H9 (cell line): ENCODE data around the gene CDH23. TPM values are rescaled to one million over a fixed set of nuclear protein-coding genes. Genes with fewer than 3 reads are reported as not detected.
A peak's percentile ranks its signal among the peaks of the same experiment; 100 is the strongest.

Experiments used
- DNase-seq: peaks from one replicate; pipeline ENCODE4 v3.0.0-alpha.2; 2017
- H2AFZ ChIP-seq: one replicate; pipeline ENCODE4 v1.6.1; 2013; ENCODE audit warnings: mild to moderate bottlenecking, low read length, control low read depth, moderate library complexity
- H2AK5ac ChIP-seq: 2 replicates; pipeline ENCODE4 v1.6.1; 2013; ENCODE audit warnings: low read length, control low read depth, mixed read lengths; ENCODE audit not compliant: insufficient read length
- H2BK120ac ChIP-seq: one replicate; pipeline ENCODE4 v1.6.1; 2013; ENCODE audit warnings: low read depth, mild to moderate bottlenecking, low read length, control low read depth, inconsistent platforms; ENCODE audit not compliant: poor library complexity, severe bottlenecking
- H2BK12ac ChIP-seq: 2 replicates; pipeline ENCODE4 v1.6.1; 2013; ENCODE audit warnings: low read length, control low read depth, mixed read lengths, low read depth; ENCODE audit not compliant: insufficient read length
- H2BK15ac ChIP-seq: 2 replicates; pipeline ENCODE4 v1.6.1; 2013; ENCODE audit warnings: low read depth, low read length, control low read depth
- H2BK20ac ChIP-seq: one replicate; pipeline ENCODE4 v1.6.1; 2013; ENCODE audit warnings: low read depth, mild to moderate bottlenecking, low read length, control low read depth, inconsistent platforms; ENCODE audit not compliant: poor library complexity, severe bottlenecking
- H2BK5ac ChIP-seq: 2 replicates; pipeline ENCODE4 v1.6.1; 2013; ENCODE audit warnings: low read length, control low read depth, mixed read lengths; ENCODE audit not compliant: insufficient read length
- H3K14ac ChIP-seq: 2 replicates; pipeline ENCODE4 v1.6.1; 2013; ENCODE audit warnings: low read length, control low read depth; ENCODE audit not compliant: insufficient read depth
- H3K18ac ChIP-seq: 2 replicates; pipeline ENCODE4 v1.6.1; 2013; ENCODE audit warnings: low read depth, mild to moderate bottlenecking, mixed read lengths, low read length, control low read depth; ENCODE audit not compliant: insufficient read length
- H3K23ac ChIP-seq: 2 replicates; pipeline ENCODE4 v1.6.1; 2013; ENCODE audit warnings: low read length, control low read depth, mixed read lengths, low read depth; ENCODE audit not compliant: insufficient read length
- H3K23me2 ChIP-seq: 2 replicates; pipeline ENCODE4 v1.6.1; 2013; ENCODE audit warnings: low read depth, mild to moderate bottlenecking, mixed read lengths, low read length, control low read depth; ENCODE audit not compliant: insufficient read length, poor library complexity, severe bottlenecking
- H3K27ac ChIP-seq: 2 replicates; pipeline ENCODE4 v1.5.1; 2013; ENCODE audit warnings: low read length, control low read depth, mixed read lengths, low read depth; ENCODE audit not compliant: insufficient read length
- H3K27me3 ChIP-seq: 2 replicates; pipeline ENCODE4 v1.6.1; 2013; ENCODE audit warnings: low read length, control low read depth, inconsistent platforms; ENCODE audit not compliant: insufficient read depth
- H3K4ac ChIP-seq: 2 replicates; pipeline ENCODE4 v1.6.1; 2013; ENCODE audit warnings: low read depth, mild to moderate bottlenecking, control low read depth, inconsistent platforms, low read length, moderate library complexity
- H3K4me1 ChIP-seq: 2 replicates; pipeline ENCODE4 v1.6.1; 2013; ENCODE audit warnings: low read length, control low read depth, inconsistent platforms; ENCODE audit not compliant: insufficient read depth
- H3K4me2 ChIP-seq: 2 replicates; pipeline ENCODE4 v1.6.1; 2013; ENCODE audit warnings: low read length, control low read depth, mixed read lengths; ENCODE audit not compliant: insufficient read length, insufficient read depth
- H3K56ac ChIP-seq: 2 replicates; pipeline ENCODE4 v1.6.1; 2013; ENCODE audit warnings: low read depth, mild to moderate bottlenecking, mixed read lengths, low read length, control low read depth; ENCODE audit not compliant: insufficient read length
- H3K79me1 ChIP-seq: 2 replicates; pipeline ENCODE4 v1.6.1; 2013; ENCODE audit warnings: low read depth, mild to moderate bottlenecking, moderate library complexity, low read length, control low read depth, inconsistent platforms; ENCODE audit not compliant: insufficient read depth, poor library complexity, severe bottlenecking
- H3K79me2 ChIP-seq: 2 replicates; pipeline ENCODE4 v1.6.1; 2013; ENCODE audit warnings: low read length, control low read depth, inconsistent platforms; ENCODE audit not compliant: insufficient read depth
- H3K9ac ChIP-seq: 2 replicates; pipeline ENCODE4 v1.6.1; 2013; ENCODE audit warnings: low read length, control low read depth, mixed read lengths; ENCODE audit not compliant: insufficient read length; ENCODE audit errors: extremely low read depth
- H3K9me3 ChIP-seq: one replicate; pipeline ENCODE4 v1.6.1; 2013; ENCODE audit warnings: low read depth, low read length, inconsistent platforms; ENCODE audit not compliant: control insufficient read depth
- H3T11ph ChIP-seq: one replicate; pipeline ENCODE4 v1.6.1; 2013; ENCODE audit warnings: mild to moderate bottlenecking, low read length, control low read depth, inconsistent platforms
- H4K20me1 ChIP-seq: one replicate; pipeline ENCODE4 v1.6.1; 2013; ENCODE audit not compliant: control insufficient read depth, insufficient read length, insufficient read depth
- H4K5ac ChIP-seq: 2 replicates; pipeline ENCODE4 v1.6.1; 2013; ENCODE audit warnings: low read depth, mild to moderate bottlenecking, mixed read lengths, low read length, control low read depth; ENCODE audit not compliant: insufficient read length
- H4K8ac ChIP-seq: replicated peaks from 2 replicates; pipeline ENCODE4 v1.6.1; 2013; ENCODE audit warnings: low read length, control low read depth, mixed read lengths, low read depth; ENCODE audit not compliant: insufficient read length
- H4K91ac ChIP-seq: 2 replicates; pipeline ENCODE4 v1.6.1; 2013; ENCODE audit warnings: low read depth, mild to moderate bottlenecking, moderate library complexity, mixed read lengths, low read length, control low read depth; ENCODE audit not compliant: insufficient read length
- H3K27ac Mint-ChIP-seq, 3 experiments: 2 replicates in 2 of 3; 3 replicates in 1 of 3; pipeline ENCODE4 v1.8.0; 2020 to 2021; ENCODE audit warnings: mixed read lengths in 3 of 3, mild to moderate bottlenecking in 1 of 3, moderate library complexity in 1 of 3
- H3K27me3 Mint-ChIP-seq: 2 replicates; pipeline ENCODE4 v1.8.0; 2021; ENCODE audit warnings: low read depth, mild to moderate bottlenecking, moderate library complexity, mixed read lengths
- H3K36me3 Mint-ChIP-seq, 3 experiments: 2 replicates in 2 of 3; 3 replicates in 1 of 3; pipeline ENCODE4 v1.8.0; 2020 to 2021; ENCODE audit warnings: low read depth in 3 of 3, mixed read lengths in 3 of 3; ENCODE audit not compliant: insufficient read depth in 1 of 3
- H3K4me1 Mint-ChIP-seq, 2 experiments: 2 replicates each; pipeline ENCODE4 v1.8.0; 2020; ENCODE audit warnings: mixed read lengths in 2 of 2
- H3K4me3 Mint-ChIP-seq, 2 experiments: 2 replicates in 1 of 2; 3 replicates in 1 of 2; pipeline ENCODE4 v1.8.0; 2020 to 2021; ENCODE audit warnings: mild to moderate bottlenecking in 2 of 2, mixed read lengths in 2 of 2, moderate library complexity in 1 of 2
- H3K9me3 Mint-ChIP-seq, 2 experiments: 2 replicates in 1 of 2; 3 replicates in 1 of 2; pipeline ENCODE4 v1.8.0; 2020; ENCODE audit warnings: mild to moderate bottlenecking in 2 of 2, mixed read lengths in 2 of 2, moderate library complexity in 1 of 2
- WGBS: extraction: QIAGEN DNeasy Blood & Tissue Kit; methylation state at CpG from one replicate; pipeline ENCODE4 v1.1.7; 2013; ENCODE audit warnings: missing lambda C conversion rate, low lambda C conversion rate, mixed read lengths; ENCODE audit not compliant: insufficient read length; ENCODE audit errors: extremely low coverage; 5-methylcytosine and 5-hydroxymethylcytosine counted together
- total RNA-seq: library from RNA; stranded (reverse); gene quantifications from 2 replicates; pipeline ENCODE4 v1.2.1, GENCODE V29; 2021
- TF ChIP-seq, protein P1 (sequence below): fragments of 200-600 bp; sonication (generic); conservative IDR thresholded peaks from 3 replicates; pipeline ENCODE4 v1.8.0; 2021; ENCODE audit warnings: antibody characterized with exemption, mild to moderate bottlenecking

CDH23 gene
- total RNA-seq, 1 experiment from 2014 or later, result 2.1 TPM

GRCh38 chr10:71632200-71632820, 235.6 kb downstream of the CDH23 start:
- Histone ChIP-seq H2BK120ac (no peak overlapping the region), H3K14ac (no peak overlapping the region), H3K4me1 (peaks cover 36% of the 10 kb centered on the region; the same call in 1 of the 2 replicates), H3K79me2 (no peaks in the 10 kb centered on the region), H3K4ac (no peak overlapping the region), H4K8ac (no peak overlapping the region), H2BK20ac (no peak overlapping the region), H4K5ac (no peak overlapping the region), H3K4me2 (no peak overlapping the region), H3K9me3 (no peaks in the 10 kb centered on the region), H3T11ph (no peak overlapping the region), H3K23ac (no peak overlapping the region), H2AFZ (no peak overlapping the region), H3K27me3 (peaks cover 2% of the 10 kb centered on the region; the same call in 1 of the 2 replicates), H2BK12ac (no peak overlapping the region), H2BK15ac (no peak overlapping the region), H4K20me1 (no peaks in the 10 kb centered on the region), H3K18ac (no peak overlapping the region), H2BK5ac (no peak overlapping the region), H2AK5ac (no peak overlapping the region), H3K79me1 (no peaks in the 10 kb centered on the region), H4K91ac (no peak overlapping the region), H3K56ac (no peak overlapping the region), H3K9ac (no peak overlapping the region), H3K23me2 (no peaks in the 10 kb centered on the region), H3K27ac (no peak overlapping the region)
- H3K27ac Mint-ChIP-seq, result no peak overlapping the region
- no peaks in the 10 kb centered on the region; a peak in 2 of 5 replicates for H3K9me3 Mint-ChIP-seq
- H3K4me3 Mint-ChIP-seq, result peak overlapping the region in 1 of 2 experiments; percentile 10; a peak in 1 of 5 replicates
- no peak for DNase-seq
- TF ChIP-seq, protein P1, sequence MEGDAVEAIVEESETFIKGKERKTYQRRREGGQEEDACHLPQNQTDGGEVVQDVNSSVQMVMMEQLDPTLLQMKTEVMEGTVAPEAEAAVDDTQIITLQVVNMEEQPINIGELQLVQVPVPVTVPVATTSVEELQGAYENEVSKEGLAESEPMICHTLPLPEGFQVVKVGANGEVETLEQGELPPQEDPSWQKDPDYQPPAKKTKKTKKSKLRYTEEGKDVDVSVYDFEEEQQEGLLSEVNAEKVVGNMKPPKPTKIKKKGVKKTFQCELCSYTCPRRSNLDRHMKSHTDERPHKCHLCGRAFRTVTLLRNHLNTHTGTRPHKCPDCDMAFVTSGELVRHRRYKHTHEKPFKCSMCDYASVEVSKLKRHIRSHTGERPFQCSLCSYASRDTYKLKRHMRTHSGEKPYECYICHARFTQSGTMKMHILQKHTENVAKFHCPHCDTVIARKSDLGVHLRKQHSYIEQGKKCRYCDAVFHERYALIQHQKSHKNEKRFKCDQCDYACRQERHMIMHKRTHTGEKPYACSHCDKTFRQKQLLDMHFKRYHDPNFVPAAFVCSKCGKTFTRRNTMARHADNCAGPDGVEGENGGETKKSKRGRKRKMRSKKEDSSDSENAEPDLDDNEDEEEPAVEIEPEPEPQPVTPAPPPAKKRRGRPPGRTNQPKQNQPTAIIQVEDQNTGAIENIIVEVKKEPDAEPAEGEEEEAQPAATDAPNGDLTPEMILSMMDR, result no peak
- WGBS, result no CpG with 5 or more reads among the region's 6 CpGs
- H3K36me3 Mint-ChIP-seq, result no peaks in the 10 kb centered on the region
- H3K27me3 Mint-ChIP-seq, result peaks cover 97% of the 10 kb centered on the region
- peaks cover 74 to 80% of the 10 kb centered on the region in 2 experiments for H3K4me1 Mint-ChIP-seq
